ENCODE results near the gene APH1A. TPM values are rescaled to one million over a fixed set of nuclear protein-coding genes. Genes with fewer than 3 reads are reported as not detected.
"Not testable (repeated sequence)": the region's sequence is repeated elsewhere in the genome, so short reads cannot be mapped to it uniquely, and the experiment has no call there.

APH1A gene
- total and polyA plus RNA-seq, 12 donors = 52.9 to 86.9 (median 65.7) TPM

DNA sequence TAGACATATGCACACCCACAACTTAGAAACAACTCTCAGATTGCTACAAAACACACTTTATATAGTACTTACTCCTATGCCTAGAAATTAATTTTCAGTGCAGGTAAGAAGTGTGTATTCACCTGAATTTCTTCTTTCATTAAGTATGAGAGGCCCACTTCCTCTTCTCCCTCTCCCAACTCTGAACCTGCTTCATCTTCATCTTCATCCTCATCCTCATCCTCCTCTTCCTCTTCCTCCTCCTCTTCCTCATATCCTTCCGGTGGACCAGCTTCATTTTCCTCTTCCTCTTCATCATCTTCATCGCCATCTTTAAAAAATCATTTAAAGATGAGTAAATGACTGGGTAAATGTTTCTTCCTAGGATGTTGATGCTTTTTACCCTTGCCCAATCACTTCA is 42.3 kb downstream of the APH1A start:
- peaks cover 0 to 7% (median 0%) of the 10 kb centered on the region in 9 donors for H3K4me1 ChIP-seq
- no peak overlapping the region for H3K27ac ChIP-seq
- H3K36me3 ChIP-seq = peaks cover 0 to 100% (median 36%) of the 10 kb centered on the region in 9 donors
- H3K27me3 ChIP-seq = no peaks in the 10 kb centered on the region
- DNase-seq = no peak
- intact Hi-C loops (cut with DNase I) = no loop called here
- no peaks in the 10 kb centered on the region for H3K9me3 ChIP-seq
- 83 to 93% methylated on average over 2 of the region's 2 CpGs for WGBS, 2 donors
- ATAC-seq = no peak
- TF ChIP-seq, protein P1, sequence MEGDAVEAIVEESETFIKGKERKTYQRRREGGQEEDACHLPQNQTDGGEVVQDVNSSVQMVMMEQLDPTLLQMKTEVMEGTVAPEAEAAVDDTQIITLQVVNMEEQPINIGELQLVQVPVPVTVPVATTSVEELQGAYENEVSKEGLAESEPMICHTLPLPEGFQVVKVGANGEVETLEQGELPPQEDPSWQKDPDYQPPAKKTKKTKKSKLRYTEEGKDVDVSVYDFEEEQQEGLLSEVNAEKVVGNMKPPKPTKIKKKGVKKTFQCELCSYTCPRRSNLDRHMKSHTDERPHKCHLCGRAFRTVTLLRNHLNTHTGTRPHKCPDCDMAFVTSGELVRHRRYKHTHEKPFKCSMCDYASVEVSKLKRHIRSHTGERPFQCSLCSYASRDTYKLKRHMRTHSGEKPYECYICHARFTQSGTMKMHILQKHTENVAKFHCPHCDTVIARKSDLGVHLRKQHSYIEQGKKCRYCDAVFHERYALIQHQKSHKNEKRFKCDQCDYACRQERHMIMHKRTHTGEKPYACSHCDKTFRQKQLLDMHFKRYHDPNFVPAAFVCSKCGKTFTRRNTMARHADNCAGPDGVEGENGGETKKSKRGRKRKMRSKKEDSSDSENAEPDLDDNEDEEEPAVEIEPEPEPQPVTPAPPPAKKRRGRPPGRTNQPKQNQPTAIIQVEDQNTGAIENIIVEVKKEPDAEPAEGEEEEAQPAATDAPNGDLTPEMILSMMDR (IDR thresholded peaks at IDR 0.05) = no peak
- H3K4me3 ChIP-seq = no peak overlapping the region

DNA sequence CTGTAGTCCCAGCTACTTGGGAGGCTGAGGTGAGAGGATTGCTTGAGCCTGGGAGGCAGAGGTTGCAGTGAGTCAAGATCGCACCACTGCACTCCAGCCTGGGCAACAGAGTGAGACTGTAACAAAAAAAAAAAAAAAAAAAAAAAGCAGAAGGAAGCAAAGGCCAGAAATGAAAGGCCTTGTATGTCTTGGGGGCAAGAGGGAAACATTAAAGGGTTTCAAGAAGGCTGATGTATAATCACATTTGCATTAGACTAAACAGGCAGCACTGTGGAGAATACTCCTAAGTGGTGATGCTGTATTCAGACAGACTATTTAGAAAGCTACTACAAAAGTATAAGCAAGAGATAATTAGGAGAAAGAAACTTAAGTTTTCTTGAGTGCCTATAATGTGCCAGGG is 43.3 kb downstream of the APH1A start:
- peaks cover 0 to 96% (median 39%) of the 10 kb centered on the region in 9 donors for H3K36me3 ChIP-seq
- no peak for ATAC-seq
- 100% methylated on average over 1 of the region's 1 CpG for WGBS, 2 donors

DNA sequence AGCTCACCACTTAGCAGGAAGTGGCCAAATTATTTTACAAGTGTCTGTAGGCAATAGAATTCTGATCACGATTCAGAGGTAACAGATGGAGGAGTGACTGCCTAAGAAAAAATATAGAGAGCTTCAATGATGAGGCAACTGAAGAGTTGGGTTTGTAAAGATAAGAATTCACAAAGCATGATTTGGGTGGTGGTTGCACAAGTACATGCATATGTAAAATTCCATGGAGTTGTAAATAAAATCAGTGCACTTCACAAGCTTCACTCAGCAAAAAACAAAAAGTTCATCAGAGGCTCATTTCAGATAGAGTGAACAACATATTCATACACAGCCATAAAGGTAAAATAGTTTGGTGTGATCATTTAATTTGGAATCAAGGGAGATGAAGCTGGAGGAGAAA is 43.8 kb downstream of the APH1A start:
- TF ChIP-seq, protein P1 (IDR thresholded peaks at IDR 0.05) = no peak

More for the DNA sequence above, 43.3 kb downstream of the APH1A start:
- H3K4me1 ChIP-seq = peaks cover 0 to 7% (median 0%) of the 10 kb centered on the region in 9 donors
- DNase-seq = no peak
- no peaks in the 10 kb centered on the region for H3K27me3 ChIP-seq
- TF ChIP-seq, protein P1 (IDR thresholded peaks at IDR 0.05) = no peak
- intact Hi-C loops (cut with DNase I) = no loop called here
- H3K9me3 ChIP-seq = no peaks in the 10 kb centered on the region
- H3K27ac ChIP-seq = no peak overlapping the region
- no peak overlapping the region for H3K4me3 ChIP-seq

DNA sequence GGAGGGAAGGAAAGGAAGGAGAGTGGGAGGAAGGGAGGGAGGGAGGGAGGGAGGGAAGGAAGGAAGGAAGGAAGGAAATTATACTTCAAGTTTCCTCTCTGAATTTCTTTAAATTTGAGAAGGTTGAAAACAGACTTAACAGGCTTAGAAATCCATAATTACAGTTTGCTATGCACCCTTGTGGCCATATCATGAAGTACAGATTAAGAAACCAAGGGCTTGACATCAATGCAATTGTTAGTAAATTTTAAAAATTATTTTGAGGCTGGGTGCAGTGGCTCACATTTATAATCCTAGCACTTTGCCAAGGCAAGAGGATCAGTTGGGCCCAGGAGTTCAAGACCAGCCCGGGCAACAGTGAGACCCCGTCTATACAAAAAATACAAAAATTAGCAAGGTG is 47.3 kb downstream of the APH1A start:
- DNase-seq (no peak), ATAC-seq (no peak)
- H3K4me3 ChIP-seq = no peak overlapping the region
- intact Hi-C loops (cut with DNase I) = no loop called here
- H3K9me3 ChIP-seq = no peaks in the 10 kb centered on the region
- peaks cover 0 to 84% (median 34%) of the 10 kb centered on the region in 9 donors for H3K36me3 ChIP-seq
- no peak overlapping the region for H3K27ac ChIP-seq
- peaks cover 0 to 7% (median 0%) of the 10 kb centered on the region in 9 donors for H3K4me1 ChIP-seq
- 92 to 98% methylated on average over 2 of the region's 2 CpGs for WGBS, 2 donors
- TF ChIP-seq, protein P1 (IDR thresholded peaks at IDR 0.05) = peak in 8 of 9 donors; percentile 18 to 54 (median 42)
- H3K27me3 ChIP-seq = no peaks in the 10 kb centered on the region

More for the DNA sequence above, 43.8 kb downstream of the APH1A start:
- Histone ChIP-seq H3K27ac (no peak overlapping the region), H3K4me3 (no peak overlapping the region), H3K27me3 (no peaks in the 10 kb centered on the region), H3K4me1 (peaks cover 0 to 7% (median 0%) of the 10 kb centered on the region in 9 donors), H3K9me3 (no peaks in the 10 kb centered on the region), H3K36me3 (peaks cover 0 to 96% (median 39%) of the 10 kb centered on the region in 9 donors)
- intact Hi-C loops (cut with DNase I) = no loop called here
- ATAC-seq (no peak), DNase-seq (no peak)
- WGBS, 2 donors = 95 to 96% methylated on average over 1 of the region's 1 CpG

DNA sequence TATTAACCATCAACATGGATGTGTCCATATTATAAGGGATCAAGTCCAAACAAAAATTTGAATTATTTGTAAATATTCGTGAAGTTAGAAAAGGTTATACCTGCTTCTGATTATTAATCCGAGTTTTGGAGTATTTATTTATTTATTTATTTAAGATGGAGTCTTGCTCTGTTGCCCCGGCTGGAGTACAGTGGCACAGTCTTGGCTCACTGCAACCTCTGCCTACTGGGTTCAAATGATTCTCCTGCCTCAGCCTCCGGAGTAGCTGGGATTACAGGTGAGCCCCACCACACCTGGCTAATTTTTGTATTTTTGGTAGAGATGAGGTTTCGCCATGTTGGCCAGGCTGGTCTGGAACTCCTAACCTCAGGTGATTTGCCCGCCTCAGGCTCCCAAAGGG is 53.0 kb downstream of the APH1A start:
- ATAC-seq, H3K4me3 ChIP-seq, H3K27me3 ChIP-seq, DNase-seq, H3K9me3 ChIP-seq, H3K27ac ChIP-seq: not testable (repeated sequence)
- Histone ChIP-seq H3K36me3 (peaks cover 0 to 31% (median 9%) of the 10 kb centered on the region in 9 donors), H3K4me1 (peaks cover 0 to 13% (median 9%) of the 10 kb centered on the region in 9 donors)
- intact Hi-C loops (cut with DNase I) = loop anchor here in 1 of 10 donors (2.0 kb wide), 1 partner anchor 19 kb away; no protein-coding TSS in a partner anchor
- 96 to 98% methylated on average over 6 of the region's 6 CpGs for WGBS, 2 donors

Measured in heart right ventricle (tissue), 16 donors.